Measurements from ENCODE around the gene NMT1.

The NMT1 gene

DNA sequence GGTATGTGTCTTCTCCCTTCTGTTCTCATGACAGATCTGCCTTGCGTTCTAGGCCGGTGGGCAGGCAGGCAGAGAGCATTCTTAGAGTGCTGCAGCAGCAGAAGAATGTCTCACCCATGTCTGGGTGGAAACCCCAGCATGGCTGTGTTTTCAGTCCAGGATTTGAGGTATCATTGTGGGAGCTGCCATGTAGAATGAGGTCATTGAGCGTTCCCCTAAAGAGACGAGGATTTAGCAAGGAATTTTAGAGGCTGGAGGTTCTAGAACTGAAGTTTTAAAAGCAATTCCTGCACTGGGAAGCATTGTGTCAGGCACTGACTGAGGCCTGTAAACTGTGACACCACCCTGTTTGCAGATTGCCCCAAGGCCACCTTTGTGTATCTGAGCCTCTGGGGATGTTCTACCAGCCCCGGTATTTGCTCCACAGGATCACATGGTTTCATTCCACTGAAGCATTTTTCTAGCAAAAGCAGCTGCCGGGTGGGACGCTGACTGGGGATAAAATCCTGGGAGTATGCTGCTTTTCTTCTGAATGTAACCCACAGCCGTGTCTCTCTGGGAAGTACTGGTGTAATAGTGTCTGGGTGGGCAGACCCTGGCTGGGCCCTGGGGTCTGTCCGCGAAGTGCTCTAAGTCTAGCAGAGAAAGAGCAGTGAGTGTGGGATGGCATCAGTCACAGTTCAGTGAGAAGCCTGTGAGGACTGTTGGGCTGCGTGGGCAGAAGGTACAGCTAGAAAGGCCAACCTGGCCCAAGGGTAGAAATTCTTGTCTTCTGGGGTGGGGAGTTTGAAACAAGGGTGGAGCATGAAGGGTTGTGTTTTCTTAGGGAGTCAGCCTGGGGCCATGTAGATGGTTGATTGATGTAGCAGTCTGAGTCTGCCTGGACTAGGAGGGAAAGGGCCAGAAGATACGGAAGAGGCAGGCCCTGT is 41.0 kb downstream of the NMT1 start:
- peaks cover 21% of the 10 kb centered on the region for H3K4me1 ChIP-seq (ENCODE audit: control insufficient read depth, insufficient read depth, low read length)
- no peak overlapping the region for H3K4me3 ChIP-seq (ENCODE audit: low read length)
- H3K27me3 ChIP-seq (ENCODE audit: control insufficient read depth, insufficient read depth, low read length): no peaks in the 10 kb centered on the region
- peaks cover 68% of the 10 kb centered on the region for H3K36me3 ChIP-seq (ENCODE audit: insufficient read depth, low read length)
- no peak overlapping the region for H3K4me2 ChIP-seq (ENCODE audit: low read length)
- H3K9ac ChIP-seq (ENCODE audit: low read depth, low read length): no peak overlapping the region
- H3K9me3 ChIP-seq (replicated peaks; ENCODE audit: low read length): no peaks in the 10 kb centered on the region

DNA sequence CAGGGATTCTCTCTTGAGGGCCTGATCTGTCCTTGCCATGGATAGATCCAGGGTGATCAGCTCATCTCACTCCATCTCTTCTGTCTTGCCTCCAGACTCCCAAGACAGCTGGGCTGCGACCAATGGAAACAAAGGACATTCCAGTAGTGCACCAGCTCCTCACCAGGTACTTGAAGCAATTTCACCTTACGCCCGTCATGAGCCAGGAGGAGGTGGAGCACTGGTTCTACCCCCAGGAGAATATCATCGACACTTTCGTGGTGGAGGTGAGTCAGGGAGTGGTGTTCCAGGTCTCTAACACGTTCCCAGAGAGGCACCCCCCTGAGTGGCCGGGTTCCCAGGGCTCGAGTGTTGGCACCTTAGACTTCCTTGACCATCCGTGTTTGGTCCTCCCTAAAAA is 41.7 kb downstream of the NMT1 start:
- no peak overlapping the region for H3K4me3 ChIP-seq (ENCODE audit: low read length)
- no peaks in the 10 kb centered on the region for H3K27me3 ChIP-seq (ENCODE audit: control insufficient read depth, insufficient read depth, low read length)
- H3K9ac ChIP-seq (ENCODE audit: low read depth, low read length): no peak overlapping the region
- H3K4me2 ChIP-seq (ENCODE audit: low read length): no peak overlapping the region
- H3K9me3 ChIP-seq (replicated peaks; ENCODE audit: low read length): no peaks in the 10 kb centered on the region
- H3K36me3 ChIP-seq (ENCODE audit: insufficient read depth, low read length): peaks cover 68% of the 10 kb centered on the region
- peaks cover 21% of the 10 kb centered on the region for H3K4me1 ChIP-seq (ENCODE audit: control insufficient read depth, insufficient read depth, low read length)

DNA sequence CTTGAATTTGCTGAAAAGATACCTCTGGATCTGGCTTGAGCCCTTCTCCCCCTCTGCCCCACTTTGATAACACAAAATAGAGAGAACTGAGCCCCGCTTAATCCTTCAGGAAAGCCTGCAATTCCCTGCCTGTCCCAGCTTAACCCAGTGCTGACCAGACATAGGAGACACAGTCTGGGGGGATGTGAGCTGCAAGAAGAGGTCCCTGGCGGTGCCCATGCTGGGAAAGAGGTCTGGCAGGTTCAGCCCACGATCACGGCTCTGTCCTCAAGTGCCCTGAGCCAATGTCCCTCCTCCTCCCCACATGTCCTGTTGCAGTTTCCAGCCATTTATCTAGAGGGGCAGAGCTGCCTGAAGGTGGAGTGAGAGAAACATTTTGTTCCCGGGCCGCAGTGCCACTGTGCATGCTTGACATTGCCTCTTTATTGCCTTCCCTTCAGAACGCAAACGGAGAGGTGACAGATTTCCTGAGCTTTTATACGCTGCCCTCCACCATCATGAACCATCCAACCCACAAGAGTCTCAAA is 42.2 kb downstream of the NMT1 start:
- Histone ChIP-seq H3K4me3 (ENCODE audit: low read length) (no peak overlapping the region), H3K9ac (ENCODE audit: low read depth, low read length) (no peak overlapping the region), H3K4me2 (ENCODE audit: low read length) (no peak overlapping the region), H3K9me3 (replicated peaks; ENCODE audit: low read length) (no peaks in the 10 kb centered on the region), H3K36me3 (ENCODE audit: insufficient read depth, low read length) (peaks cover 68% of the 10 kb centered on the region), H3K27me3 (ENCODE audit: control insufficient read depth, insufficient read depth, low read length) (no peaks in the 10 kb centered on the region), H3K4me1 (ENCODE audit: control insufficient read depth, insufficient read depth, low read length) (peaks cover 20% of the 10 kb centered on the region)

DNA sequence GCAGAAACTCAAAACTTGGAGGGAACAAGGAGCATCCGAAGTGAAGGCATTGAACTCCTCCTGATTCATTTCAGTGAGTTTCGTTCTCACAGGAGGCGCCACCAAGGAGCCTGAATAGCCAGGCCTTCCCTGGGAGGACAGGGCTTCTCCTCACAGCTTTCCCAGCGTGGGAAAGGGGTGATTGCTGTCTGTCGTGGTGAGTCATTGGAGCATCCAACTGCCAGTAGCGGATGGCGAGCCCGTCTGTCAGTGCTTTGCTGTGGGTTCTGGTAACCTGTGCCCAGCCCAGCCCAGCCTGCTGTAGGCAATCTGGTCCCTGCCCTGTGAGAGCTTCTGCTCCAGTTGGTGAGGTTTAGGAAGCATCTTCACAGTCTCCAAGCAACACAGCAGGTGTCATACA is 42.9 kb downstream of the NMT1 start:
- peaks cover 68% of the 10 kb centered on the region for H3K36me3 ChIP-seq (ENCODE audit: insufficient read depth, low read length)
- peaks cover 16% of the 10 kb centered on the region for H3K4me1 ChIP-seq (ENCODE audit: control insufficient read depth, insufficient read depth, low read length)
- no peak overlapping the region for H3K4me3 ChIP-seq (ENCODE audit: low read length)
- no peaks in the 10 kb centered on the region for H3K27me3 ChIP-seq (ENCODE audit: control insufficient read depth, insufficient read depth, low read length)
- no peak overlapping the region for H3K4me2 ChIP-seq (ENCODE audit: low read length)
- H3K9ac ChIP-seq (ENCODE audit: low read depth, low read length): no peak overlapping the region
- H3K9me3 ChIP-seq (replicated peaks; ENCODE audit: low read length): no peaks in the 10 kb centered on the region

GRCh38 chr17:45104497-45104896 is 43.4 kb downstream of the NMT1 start:
- no peak overlapping the region for H3K4me2 ChIP-seq (ENCODE audit: low read length)
- peaks cover 16% of the 10 kb centered on the region for H3K4me1 ChIP-seq (ENCODE audit: control insufficient read depth, insufficient read depth, low read length)
- no peak overlapping the region for H3K4me3 ChIP-seq (ENCODE audit: low read length)
- no peaks in the 10 kb centered on the region for H3K9me3 ChIP-seq (replicated peaks; ENCODE audit: low read length)
- no peaks in the 10 kb centered on the region for H3K27me3 ChIP-seq (ENCODE audit: control insufficient read depth, insufficient read depth, low read length)
- H3K9ac ChIP-seq (ENCODE audit: low read depth, low read length): no peak overlapping the region
- H3K36me3 ChIP-seq (ENCODE audit: insufficient read depth, low read length): peaks cover 69% of the 10 kb centered on the region

DNA sequence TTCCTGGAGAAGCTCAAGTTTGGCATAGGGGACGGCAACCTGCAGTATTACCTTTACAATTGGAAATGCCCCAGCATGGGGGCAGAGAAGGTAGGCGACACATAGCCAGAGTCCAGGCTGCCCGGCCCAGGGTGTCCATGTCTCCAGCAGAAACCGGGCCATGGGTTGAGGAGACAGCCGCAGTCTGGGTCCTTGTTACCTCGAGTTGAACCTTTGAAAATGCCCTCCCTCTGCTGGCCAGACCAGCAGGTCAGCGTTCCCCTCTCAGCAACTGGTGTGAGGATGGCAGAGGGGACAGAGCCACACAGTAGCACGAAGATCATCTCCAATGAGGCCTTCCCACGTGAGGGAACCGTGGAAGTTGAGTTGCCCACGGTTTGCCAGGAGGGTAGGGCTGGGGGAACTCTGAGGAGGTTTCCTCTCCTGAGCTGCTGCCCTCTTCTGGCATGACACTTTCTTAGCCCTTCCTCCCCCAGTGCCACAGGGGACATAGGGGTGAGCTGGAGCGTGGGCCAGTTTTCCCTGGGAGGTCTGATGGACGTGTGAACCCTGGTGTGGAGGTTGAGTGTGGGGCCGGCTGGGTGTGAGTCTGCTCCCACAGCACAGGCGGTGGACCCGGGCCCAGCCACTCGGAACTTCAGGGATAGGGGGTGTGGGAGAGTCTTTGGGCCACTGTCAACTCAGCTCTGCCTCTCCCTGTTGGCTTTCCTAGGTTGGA is 43.9 kb downstream of the NMT1 start:
- H3K9me3 ChIP-seq (replicated peaks; ENCODE audit: low read length): no peaks in the 10 kb centered on the region
- H3K36me3 ChIP-seq (ENCODE audit: insufficient read depth, low read length): peaks cover 65% of the 10 kb centered on the region
- no peak overlapping the region for H3K9ac ChIP-seq (ENCODE audit: low read depth, low read length)
- H3K27me3 ChIP-seq (ENCODE audit: control insufficient read depth, insufficient read depth, low read length): no peaks in the 10 kb centered on the region
- peaks cover 16% of the 10 kb centered on the region for H3K4me1 ChIP-seq (ENCODE audit: control insufficient read depth, insufficient read depth, low read length)
- H3K4me2 ChIP-seq (ENCODE audit: low read length): no peak overlapping the region
- H3K4me3 ChIP-seq (ENCODE audit: low read length): no peak overlapping the region

DNA sequence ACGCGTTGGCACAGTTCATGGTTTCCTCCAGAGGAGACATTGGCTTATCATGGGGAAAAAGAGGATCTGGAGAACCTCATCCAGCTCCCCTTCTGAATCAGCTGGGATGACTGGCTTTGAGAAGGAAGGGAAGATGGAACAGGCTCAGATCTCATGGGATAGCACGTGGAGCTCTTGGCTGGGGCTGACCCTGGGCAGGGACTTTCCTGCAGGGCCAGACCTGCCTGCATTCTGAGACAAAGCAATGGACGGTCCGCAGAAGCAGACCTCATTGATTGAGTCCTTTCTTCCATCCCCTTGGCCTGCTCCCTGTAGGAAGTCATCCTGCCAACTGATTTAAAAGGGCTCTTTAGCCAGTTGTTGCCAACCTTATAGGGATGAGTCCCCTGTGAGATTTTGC is 45.0 kb downstream of the NMT1 start:
- Histone ChIP-seq H3K9ac (ENCODE audit: low read depth, low read length) (no peak overlapping the region), H3K4me2 (ENCODE audit: low read length) (no peak overlapping the region), H3K4me1 (ENCODE audit: control insufficient read depth, insufficient read depth, low read length) (peaks cover 17% of the 10 kb centered on the region), H3K9me3 (replicated peaks; ENCODE audit: low read length) (no peaks in the 10 kb centered on the region), H3K36me3 (ENCODE audit: insufficient read depth, low read length) (peaks cover 65% of the 10 kb centered on the region), H3K4me3 (ENCODE audit: low read length) (no peak overlapping the region), H3K27me3 (ENCODE audit: control insufficient read depth, insufficient read depth, low read length) (no peaks in the 10 kb centered on the region)

- Histone ChIP-seq H3K9ac (ENCODE audit: low read depth, low read length) (no peak overlapping the region), H3K36me3 (ENCODE audit: insufficient read depth, low read length) (peaks cover 63% of the 10 kb centered on the region), H3K4me1 (ENCODE audit: control insufficient read depth, insufficient read depth, low read length) (peaks cover 19% of the 10 kb centered on the region), H3K4me2 (ENCODE audit: low read length) (no peak overlapping the region), H3K9me3 (replicated peaks; ENCODE audit: low read length) (no peaks in the 10 kb centered on the region), H3K4me3 (ENCODE audit: low read length) (no peak overlapping the region), H3K27me3 (ENCODE audit: control insufficient read depth, insufficient read depth, low read length) (no peaks in the 10 kb centered on the region)
Measured at GRCh38 chr17:45106582-45106981, 45.5 kb downstream of the NMT1 start.

GRCh38 chr17:45107293-45108010 is 46.3 kb downstream of the NMT1 start:
- no peak overlapping the region for H3K9ac ChIP-seq (ENCODE audit: low read depth, low read length)
- H3K36me3 ChIP-seq (ENCODE audit: insufficient read depth, low read length): peaks cover 65% of the 10 kb centered on the region
- H3K4me1 ChIP-seq (ENCODE audit: control insufficient read depth, insufficient read depth, low read length): peaks cover 11% of the 10 kb centered on the region
- no peak overlapping the region for H3K4me2 ChIP-seq (ENCODE audit: low read length)
- no peak overlapping the region for H3K4me3 ChIP-seq (ENCODE audit: low read length)
- no peaks in the 10 kb centered on the region for H3K9me3 ChIP-seq (replicated peaks; ENCODE audit: low read length)
- no peaks in the 10 kb centered on the region for H3K27me3 ChIP-seq (ENCODE audit: control insufficient read depth, insufficient read depth, low read length)

DNA sequence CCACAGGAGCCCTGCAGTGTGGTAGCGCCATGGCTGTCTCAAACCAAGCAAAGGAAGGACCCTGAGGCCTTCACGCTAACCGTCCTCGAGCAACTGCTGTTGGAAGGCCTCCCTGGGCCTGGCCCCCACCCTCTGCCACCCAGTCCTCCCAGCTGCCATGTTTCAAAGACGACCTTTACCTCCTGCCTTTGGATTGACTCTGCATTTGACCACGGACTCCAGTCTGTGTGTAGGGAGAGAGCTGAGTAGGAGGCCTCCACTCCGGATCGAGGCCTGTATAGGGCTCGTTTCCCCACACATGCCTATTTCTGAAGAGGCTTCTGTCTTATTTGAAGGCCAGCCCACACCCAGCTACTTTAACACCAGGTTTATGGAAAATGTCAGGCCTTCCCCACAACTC is 46.9 kb downstream of the NMT1 start:
- Histone ChIP-seq H3K4me2 (ENCODE audit: low read length) (no peak overlapping the region), H3K36me3 (ENCODE audit: insufficient read depth, low read length) (peaks cover 64% of the 10 kb centered on the region), H3K4me3 (ENCODE audit: low read length) (no peak overlapping the region), H3K9me3 (replicated peaks; ENCODE audit: low read length) (no peaks in the 10 kb centered on the region), H3K27me3 (ENCODE audit: control insufficient read depth, insufficient read depth, low read length) (no peaks in the 10 kb centered on the region), H3K9ac (ENCODE audit: low read depth, low read length) (no peak overlapping the region), H3K4me1 (ENCODE audit: control insufficient read depth, insufficient read depth, low read length) (peaks cover 6% of the 10 kb centered on the region)
